Measurements from ENCODE around the gene DISP1. TPM values are rescaled to one million over a fixed set of nuclear protein-coding genes. Genes with fewer than 3 reads are reported as not detected.

The DISP1 gene
- total RNA-seq, 1 experiment from 2014 or later = 2.8 TPM

DNA sequence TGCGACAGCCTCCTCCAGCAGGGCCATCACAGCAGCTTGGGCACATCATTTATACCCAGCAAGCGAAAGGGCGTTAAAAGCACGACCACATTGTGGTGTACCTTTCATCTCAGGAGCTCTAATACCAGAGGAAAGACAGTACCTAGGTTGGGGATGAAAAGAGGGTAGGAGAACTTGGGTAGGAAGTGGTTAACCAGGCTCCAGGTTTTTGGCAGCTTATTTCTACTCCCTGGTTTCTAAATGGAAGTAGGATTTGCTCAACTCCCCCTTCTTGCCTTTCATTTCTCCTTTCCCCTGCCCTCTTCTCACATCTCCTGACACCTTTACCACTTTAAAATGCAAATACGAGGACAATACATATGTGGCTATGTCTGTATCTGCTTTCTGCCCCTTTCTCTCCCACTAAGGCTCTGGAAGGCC, 47.7 kb upstream of the DISP1 start:
- TF ChIP-seq, protein P1, sequence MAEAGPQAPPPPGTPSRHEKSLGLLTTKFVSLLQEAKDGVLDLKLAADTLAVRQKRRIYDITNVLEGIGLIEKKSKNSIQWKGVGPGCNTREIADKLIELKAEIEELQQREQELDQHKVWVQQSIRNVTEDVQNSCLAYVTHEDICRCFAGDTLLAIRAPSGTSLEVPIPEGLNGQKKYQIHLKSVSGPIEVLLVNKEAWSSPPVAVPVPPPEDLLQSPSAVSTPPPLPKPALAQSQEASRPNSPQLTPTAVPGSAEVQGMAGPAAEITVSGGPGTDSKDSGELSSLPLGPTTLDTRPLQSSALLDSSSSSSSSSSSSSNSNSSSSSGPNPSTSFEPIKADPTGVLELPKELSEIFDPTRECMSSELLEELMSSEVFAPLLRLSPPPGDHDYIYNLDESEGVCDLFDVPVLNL (CRISPR knock-in tag; IDR thresholded peaks at IDR 0.05; ENCODE audit: borderline replicate concordance, low read depth) = no peak
- TF ChIP-seq, protein P2, sequence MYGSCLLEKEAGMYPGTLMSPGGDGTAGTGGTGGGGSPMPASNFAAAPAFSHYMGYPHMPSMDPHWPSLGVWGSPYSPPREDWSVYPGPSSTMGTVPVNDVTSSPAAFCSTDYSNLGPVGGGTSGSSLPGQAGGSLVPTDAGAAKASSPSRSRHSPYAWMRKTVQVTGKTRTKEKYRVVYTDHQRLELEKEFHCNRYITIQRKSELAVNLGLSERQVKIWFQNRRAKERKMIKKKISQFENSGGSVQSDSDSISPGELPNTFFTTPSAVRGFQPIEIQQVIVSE (CRISPR knock-in tag; IDR thresholded peaks at IDR 0.05; ENCODE audit: borderline replicate concordance) = no peak
- TF ChIP-seq, protein P3, sequence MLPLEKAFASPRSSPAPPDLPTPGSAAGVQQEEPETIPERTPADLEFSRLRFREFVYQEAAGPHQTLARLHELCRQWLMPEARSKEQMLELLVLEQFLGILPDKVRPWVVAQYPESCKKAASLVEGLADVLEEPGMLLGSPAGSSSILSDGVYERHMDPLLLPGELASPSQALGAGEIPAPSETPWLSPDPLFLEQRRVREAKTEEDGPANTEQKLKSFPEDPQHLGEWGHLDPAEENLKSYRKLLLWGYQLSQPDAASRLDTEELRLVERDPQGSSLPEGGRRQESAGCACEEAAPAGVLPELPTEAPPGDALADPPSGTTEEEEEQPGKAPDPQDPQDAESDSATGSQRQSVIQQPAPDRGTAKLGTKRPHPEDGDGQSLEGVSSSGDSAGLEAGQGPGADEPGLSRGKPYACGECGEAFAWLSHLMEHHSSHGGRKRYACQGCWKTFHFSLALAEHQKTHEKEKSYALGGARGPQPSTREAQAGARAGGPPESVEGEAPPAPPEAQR (CRISPR knock-in tag; IDR thresholded peaks at IDR 0.05) = no peak
- no peak for TF ChIP-seq FOXP1 (CRISPR knock-in tag; IDR thresholded peaks at IDR 0.05; ENCODE audit: borderline replicate concordance)
- Mint-ChIP-seq H3K27ac (no peak overlapping the region), H3K36me3 (peaks cover 15% of the 10 kb centered on the region), H3K9me3 (peaks cover 38% of the 10 kb centered on the region), H3K27me3 (ENCODE audit: low read depth) (peaks cover 2% of the 10 kb centered on the region; the same call in 1 of the 2 replicates), H3K4me3 (no peak overlapping the region), H3K4me1 (no peaks in the 10 kb centered on the region)
- CTCF ChIA-PET = interaction anchor here (1.0 kb wide), 1 partner anchor 323 kb away, joined by 3 read pairs; no protein-coding TSS in a partner anchor
- ATAC-seq = no peak
- POLR2A ChIA-PET = no interaction called here
- DNase-seq (ENCODE audit: low spot score) = no peak

DNA sequence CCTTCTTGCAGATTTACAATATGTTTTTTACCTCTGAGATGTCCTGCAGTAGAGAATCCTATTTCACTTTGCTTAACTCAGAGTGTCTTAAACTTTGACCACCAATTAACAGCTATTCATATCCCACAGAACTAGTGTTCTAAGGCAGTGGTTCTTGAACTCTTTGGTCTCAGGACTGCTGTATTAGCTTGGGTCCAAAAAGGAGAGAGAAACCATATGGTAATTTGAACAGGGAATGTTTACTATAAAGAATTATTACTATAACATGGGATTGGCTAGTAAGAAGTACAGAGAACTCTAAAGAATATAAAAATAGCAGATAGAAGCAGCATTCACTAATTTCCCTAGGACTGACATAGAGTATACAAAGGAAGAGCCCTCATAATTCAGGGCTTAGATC, 46.2 kb upstream of the DISP1 start:
- H3K27me3 Mint-ChIP-seq (ENCODE audit: low read depth) = peaks cover 5% of the 10 kb centered on the region; the same call in 1 of the 2 replicates
- no peaks in the 10 kb centered on the region for H3K4me1 Mint-ChIP-seq
- ChIA-PET CTCF (interaction anchor here (0.7 to 1.2 kb wide), 6 partner anchors 17 to 365 kb away, joined by 3 to 4 read pairs (median 3); no protein-coding TSS in a partner anchor), POLR2A (no interaction called here)
- TF ChIP-seq, protein P4, sequence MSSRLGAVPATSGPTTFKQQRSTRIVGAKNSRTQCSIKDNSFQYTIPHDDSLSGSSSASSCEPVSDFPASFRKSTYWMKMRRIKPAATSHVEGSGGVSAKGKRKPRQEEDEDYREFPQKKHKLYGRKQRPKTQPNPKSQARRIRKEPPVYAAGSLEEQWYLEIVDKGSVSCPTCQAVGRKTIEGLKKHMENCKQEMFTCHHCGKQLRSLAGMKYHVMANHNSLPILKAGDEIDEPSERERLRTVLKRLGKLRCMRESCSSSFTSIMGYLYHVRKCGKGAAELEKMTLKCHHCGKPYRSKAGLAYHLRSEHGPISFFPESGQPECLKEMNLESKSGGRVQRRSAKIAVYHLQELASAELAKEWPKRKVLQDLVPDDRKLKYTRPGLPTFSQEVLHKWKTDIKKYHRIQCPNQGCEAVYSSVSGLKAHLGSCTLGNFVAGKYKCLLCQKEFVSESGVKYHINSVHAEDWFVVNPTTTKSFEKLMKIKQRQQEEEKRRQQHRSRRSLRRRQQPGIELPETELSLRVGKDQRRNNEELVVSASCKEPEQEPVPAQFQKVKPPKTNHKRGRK (CRISPR knock-in tag; IDR thresholded peaks at IDR 0.05; ENCODE audit: borderline replicate concordance) = no peak
- TF ChIP-seq NR2C2 (CRISPR knock-in tag; IDR thresholded peaks at IDR 0.05) = no peak
- TF ChIP-seq, protein P5, sequence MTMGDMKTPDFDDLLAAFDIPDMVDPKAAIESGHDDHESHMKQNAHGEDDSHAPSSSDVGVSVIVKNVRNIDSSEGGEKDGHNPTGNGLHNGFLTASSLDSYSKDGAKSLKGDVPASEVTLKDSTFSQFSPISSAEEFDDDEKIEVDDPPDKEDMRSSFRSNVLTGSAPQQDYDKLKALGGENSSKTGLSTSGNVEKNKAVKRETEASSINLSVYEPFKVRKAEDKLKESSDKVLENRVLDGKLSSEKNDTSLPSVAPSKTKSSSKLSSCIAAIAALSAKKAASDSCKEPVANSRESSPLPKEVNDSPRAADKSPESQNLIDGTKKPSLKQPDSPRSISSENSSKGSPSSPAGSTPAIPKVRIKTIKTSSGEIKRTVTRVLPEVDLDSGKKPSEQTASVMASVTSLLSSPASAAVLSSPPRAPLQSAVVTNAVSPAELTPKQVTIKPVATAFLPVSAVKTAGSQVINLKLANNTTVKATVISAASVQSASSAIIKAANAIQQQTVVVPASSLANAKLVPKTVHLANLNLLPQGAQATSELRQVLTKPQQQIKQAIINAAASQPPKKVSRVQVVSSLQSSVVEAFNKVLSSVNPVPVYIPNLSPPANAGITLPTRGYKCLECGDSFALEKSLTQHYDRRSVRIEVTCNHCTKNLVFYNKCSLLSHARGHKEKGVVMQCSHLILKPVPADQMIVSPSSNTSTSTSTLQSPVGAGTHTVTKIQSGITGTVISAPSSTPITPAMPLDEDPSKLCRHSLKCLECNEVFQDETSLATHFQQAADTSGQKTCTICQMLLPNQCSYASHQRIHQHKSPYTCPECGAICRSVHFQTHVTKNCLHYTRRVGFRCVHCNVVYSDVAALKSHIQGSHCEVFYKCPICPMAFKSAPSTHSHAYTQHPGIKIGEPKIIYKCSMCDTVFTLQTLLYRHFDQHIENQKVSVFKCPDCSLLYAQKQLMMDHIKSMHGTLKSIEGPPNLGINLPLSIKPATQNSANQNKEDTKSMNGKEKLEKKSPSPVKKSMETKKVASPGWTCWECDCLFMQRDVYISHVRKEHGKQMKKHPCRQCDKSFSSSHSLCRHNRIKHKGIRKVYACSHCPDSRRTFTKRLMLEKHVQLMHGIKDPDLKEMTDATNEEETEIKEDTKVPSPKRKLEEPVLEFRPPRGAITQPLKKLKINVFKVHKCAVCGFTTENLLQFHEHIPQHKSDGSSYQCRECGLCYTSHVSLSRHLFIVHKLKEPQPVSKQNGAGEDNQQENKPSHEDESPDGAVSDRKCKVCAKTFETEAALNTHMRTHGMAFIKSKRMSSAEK (CRISPR knock-in tag; IDR thresholded peaks at IDR 0.05; ENCODE audit: borderline replicate concordance) = no peak
- ATAC-seq (no peak), DNase-seq (ENCODE audit: low spot score) (no peak)
- peaks cover 15% of the 10 kb centered on the region for H3K36me3 Mint-ChIP-seq
- peaks cover 37% of the 10 kb centered on the region for H3K9me3 Mint-ChIP-seq
- no peak overlapping the region for H3K4me3 Mint-ChIP-seq
- no peak overlapping the region for H3K27ac Mint-ChIP-seq

DNA sequence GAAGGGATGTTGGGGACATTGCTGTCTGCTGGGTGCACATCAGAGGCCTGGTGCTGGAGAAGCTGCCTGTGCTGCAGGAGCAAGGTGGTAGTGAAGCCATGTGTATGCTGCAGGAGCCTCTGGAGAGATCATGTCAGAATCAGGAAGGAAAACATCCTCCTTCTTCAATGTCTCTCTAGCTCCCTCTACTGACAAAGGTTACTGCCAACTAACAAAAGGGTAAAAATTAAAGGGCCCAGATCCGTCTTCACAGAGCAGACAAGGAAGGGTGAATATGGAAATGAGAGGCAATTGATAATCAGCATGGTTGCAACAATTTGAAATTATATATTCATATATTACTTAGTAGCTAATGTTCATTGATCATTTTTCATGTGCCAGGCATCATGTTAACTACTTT, 45.7 kb upstream of the DISP1 start:
- H3K4me3 Mint-ChIP-seq = no peak overlapping the region
- no peak overlapping the region for H3K27ac Mint-ChIP-seq
- ATAC-seq (peak; percentile 26), DNase-seq (ENCODE audit: low spot score) (no peak)
- CTCF ChIA-PET = interaction anchor here (0.7 to 1.2 kb wide), 5 partner anchors 17 to 364 kb away, joined by 3 to 4 read pairs (median 3); no protein-coding TSS in a partner anchor
- H3K36me3 Mint-ChIP-seq = peaks cover 15% of the 10 kb centered on the region
- TF ChIP-seq TCF7 (CRISPR knock-in tag; IDR thresholded peaks at IDR 0.05; ENCODE audit: low read depth) = no peak
- peak; percentile 78 for TF ChIP-seq GTF2I (CRISPR knock-in tag; conservative IDR thresholded peaks at IDR 0.05)
- POLR2A ChIA-PET = no interaction called here
- H3K9me3 Mint-ChIP-seq = peaks cover 37% of the 10 kb centered on the region
- peaks cover 5% of the 10 kb centered on the region; the same call in 1 of the 2 replicates for H3K27me3 Mint-ChIP-seq (ENCODE audit: low read depth)
- no peaks in the 10 kb centered on the region for H3K4me1 Mint-ChIP-seq
